NCI-H2029 treated with DMSO at 0.1 percent for 48 hours (cell line): ENCODE results near the gene DUSP14.

Experiments used
- DNase-seq: peaks from one replicate; lab custom pipeline; 2025; lab: John Stamatoyannopoulos, UW

DUSP14 gene

DNA sequence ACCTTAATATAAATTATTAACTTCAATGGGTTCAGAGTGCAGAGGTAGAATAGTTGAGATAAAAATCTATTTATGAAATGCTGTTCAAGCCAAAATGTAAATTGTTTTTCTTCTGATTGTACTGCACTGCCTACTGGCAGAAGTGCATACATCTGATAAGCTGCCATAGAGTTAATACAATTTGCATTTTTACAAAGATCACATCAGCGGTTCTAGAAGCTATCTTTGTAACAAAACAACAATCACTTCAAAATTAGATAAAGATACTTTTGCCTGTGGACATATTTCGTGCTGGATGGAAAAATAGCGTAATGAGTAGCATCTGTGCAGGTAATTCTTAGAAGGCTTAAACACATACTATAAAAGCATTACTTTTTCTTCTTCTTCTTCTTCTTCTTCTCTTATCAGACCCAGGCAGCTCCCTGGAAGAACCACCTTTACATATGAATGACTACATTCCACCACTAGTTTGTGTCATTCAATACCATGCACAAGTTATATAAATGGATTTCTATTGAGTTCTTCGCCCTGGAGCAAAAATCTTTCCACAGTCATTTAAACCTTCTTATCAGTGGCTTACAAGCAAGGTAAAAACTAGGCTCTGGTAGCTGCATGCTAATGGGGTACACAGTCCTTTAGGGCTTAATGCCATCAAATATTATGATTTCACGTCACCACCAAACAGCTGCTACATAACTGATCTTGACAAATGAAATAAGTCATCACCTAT lies 72.5 kb downstream of the DUSP14 start:
- DNase-seq, result no peak
